HCT116 (cell line): Measurements from ENCODE around the gene RAPGEF2. TPM values are rescaled to one million over a fixed set of nuclear protein-coding genes. Genes with fewer than 3 reads are reported as not detected.

Experiments
- ATAC-seq: fragments of 200-7000 bp; cut with Tn5 transposase; 2 replicates; pipeline ENCODE4 v1.9.1; 2020; ENCODE audit warnings: mild to moderate bottlenecking, moderate library complexity
- BruUV-seq: library from RNA; stranded (reverse); fragments of 400-500 nt; replicated peaks from 2 replicates; lab custom pipeline; 2021; lab: Mats Ljungman, UMichigan
- CTCF ChIA-PET: fragments of 300-600 bp; sonication (Branson Sonifier 250); formaldehyde crosslinking; loops from one replicate; lab custom pipeline; 2021; ENCODE audit warnings: antibody characterized with exemption; lab: Charles Lee
- POLR2A ChIA-PET: fragments of 300-600, 350-600 bp; sonication (Branson Sonifier 250); formaldehyde crosslinking; loops from one replicate; lab custom pipeline; 2021; ENCODE audit warnings: antibody characterized with exemption; lab: Charles Lee
- RAD21 ChIA-PET, 2 experiments: fragments of 300-600 bp; sonication (Branson Sonifier 250); formaldehyde crosslinking; loops; one replicate each; lab custom pipeline; 2023; ENCODE audit warnings: low total read pairs in 2 of 2; ENCODE audit not compliant: uncharacterized antibody in 2 of 2, unreplicated experiment in 2 of 2, low non-redundant PET in 1 of 2; lab: Charles Lee
- DNase-seq: peaks from one replicate; pipeline ENCODE4 v3.0.0-alpha.2; 2010; ENCODE audit warnings: low read depth, low spot score
- H2AFZ ChIP-seq: fragments of 200-600 bp; shearing (Covaris generic), sonication (generic); 2 replicates; pipeline ENCODE4 v1.6.1; 2017; ENCODE audit warnings: low read depth, mixed run types, mixed read lengths, antibody characterized with exemption, low read length; ENCODE audit not compliant: poor library complexity, severe bottlenecking
- H3K27ac ChIP-seq: 2 replicates; pipeline ENCODE4 v1.5.1; 2012; ENCODE audit warnings: low read depth, low read length
- H3K27me3 ChIP-seq: fragments of 200-600 bp; sonication (generic); 2 replicates; pipeline ENCODE4 v1.6.1; 2016; ENCODE audit warnings: mixed run types, low read length, mixed read lengths; ENCODE audit not compliant: insufficient read depth
- H3K36me3 ChIP-seq, 2 experiments: fragments of 200-500 bp in 1 of 2; fragments of 200-600 bp in 1 of 2; sonication (Bioruptor generic) in 1 of 2; sonication (generic) in 1 of 2; 2 replicates each; pipeline versions ENCODE4 v1.5.1 to v1.6.1; 2014 to 2016; ENCODE audit warnings: low read length in 2 of 2, inconsistent platforms in 1 of 2, mixed read lengths in 1 of 2, mixed run types in 1 of 2; ENCODE audit not compliant: insufficient read depth in 2 of 2, control insufficient read depth in 1 of 2
- H3K4me1 ChIP-seq, 2 experiments: fragments of 200-600 bp in 1 of 2; sonication (generic) in 1 of 2; 2 replicates each; pipeline versions ENCODE4 v1.5.1 to v1.6.1; 2012 to 2017; ENCODE audit warnings: low read length in 2 of 2, inconsistent platforms in 1 of 2, mild to moderate bottlenecking in 1 of 2, mixed read lengths in 1 of 2, mixed run types in 1 of 2, moderate library complexity in 1 of 2; ENCODE audit not compliant: insufficient read depth in 2 of 2, control insufficient read depth in 1 of 2
- H3K4me2 ChIP-seq: fragments of 200-600 bp; sonication (generic); 2 replicates; pipeline ENCODE4 v1.6.1; 2017; ENCODE audit warnings: mixed run types, low read length, mixed read lengths
- H3K4me3 ChIP-seq, 2 experiments: fragments of 200-600 bp in 1 of 2; sonication (generic) in 1 of 2; replicated peaks in 1 of 2; 2 replicates each; pipeline ENCODE4 v1.5.1; 2011 to 2016; ENCODE audit warnings: low read length in 2 of 2, control low read depth in 1 of 2, low read depth in 1 of 2, mild to moderate bottlenecking in 1 of 2, mixed read lengths in 1 of 2, mixed run types in 1 of 2
- H3K79me2 ChIP-seq: fragments of 200-600 bp; sonication (generic); 2 replicates; pipeline ENCODE4 v1.6.1; 2017; ENCODE audit warnings: mild to moderate bottlenecking, mixed run types, low read length, moderate library complexity, mixed read lengths; ENCODE audit not compliant: insufficient read depth
- H3K9ac ChIP-seq: fragments of 200-600 bp; sonication (generic); 2 replicates; pipeline ENCODE4 v1.6.1; 2016; ENCODE audit warnings: low read length, mixed read lengths
- H3K9me2 ChIP-seq: fragments of 200-600 bp; sonication (generic), shearing (Covaris generic); 2 replicates; pipeline ENCODE4 v1.6.1; 2017; ENCODE audit warnings: mixed run types, mild to moderate bottlenecking, moderate library complexity; ENCODE audit not compliant: insufficient read depth
- H3K9me3 ChIP-seq, 2 experiments: fragments of 200-500 bp in 1 of 2; fragments of 200-600 bp in 1 of 2; sonication (Bioruptor generic) in 1 of 2; sonication (generic) in 1 of 2; 2 replicates each; pipeline ENCODE4 v1.6.1; 2014 to 2017; ENCODE audit warnings: low read length in 2 of 2, mixed read lengths in 2 of 2, inconsistent platforms in 1 of 2, low read depth in 1 of 2, mild to moderate bottlenecking in 1 of 2, mixed run types in 1 of 2, moderate library complexity in 1 of 2; ENCODE audit not compliant: control insufficient read depth in 1 of 2, insufficient read depth in 1 of 2
- H4K20me1 ChIP-seq: fragments of 200-600 bp; sonication (generic), shearing (Covaris generic); 2 replicates; pipeline ENCODE4 v1.6.1; 2017; ENCODE audit warnings: mixed run types, mild to moderate bottlenecking, moderate library complexity; ENCODE audit not compliant: insufficient read depth
- CBX3 ChIP-seq: IDR thresholded peaks from 2 replicates; pipeline ENCODE4 v1.6.1; 2012; ENCODE audit warnings: low read depth
- CTCF ChIP-seq, 3 experiments: fragments of 200-600 bp in 1 of 3; sonication (generic) in 1 of 3; IDR thresholded peaks in 2 of 3; conservative IDR thresholded peaks in 1 of 3; 2 replicates each; pipeline ENCODE4 v1.5.1; 2012 to 2017; ENCODE audit warnings: low read depth in 2 of 3, low read length in 2 of 3, antibody characterized with exemption in 1 of 3, borderline replicate concordance in 1 of 3, control low read depth in 1 of 3, mild to moderate bottlenecking in 1 of 3, mixed read lengths in 1 of 3, mixed run types in 1 of 3, moderate library complexity in 1 of 3; ENCODE audit not compliant: insufficient read depth in 1 of 3
- EGR1 ChIP-seq: IDR thresholded peaks from 2 replicates; pipeline ENCODE4 v1.6.1; 2012; ENCODE audit warnings: low read depth
- ELF1 ChIP-seq: IDR thresholded peaks from 2 replicates; pipeline ENCODE4 v1.6.1; 2012; ENCODE audit warnings: low read depth, borderline replicate concordance
- POLR2A ChIP-seq: IDR thresholded peaks from 2 replicates; pipeline ENCODE4 v1.7.0; 2011; ENCODE audit warnings: borderline replicate concordance; ENCODE audit not compliant: insufficient read depth, insufficient read length; ENCODE audit errors: extremely low read depth
- REST ChIP-seq: IDR thresholded peaks from 2 replicates; pipeline ENCODE4 v1.6.1; 2012; ENCODE audit warnings: low read depth
- SIN3A ChIP-seq: IDR thresholded peaks from 2 replicates; pipeline ENCODE4 v1.6.1; 2012; ENCODE audit warnings: low read depth
- SP1 ChIP-seq: IDR thresholded peaks from 2 replicates; pipeline ENCODE4 v1.6.1; 2012; ENCODE audit warnings: low read depth
- SRF ChIP-seq: IDR thresholded peaks from 2 replicates; pipeline ENCODE4 v1.6.1; 2012; ENCODE audit warnings: low read depth
- YY1 ChIP-seq: IDR thresholded peaks from 2 replicates; pipeline ENCODE4 v1.6.1; 2011; ENCODE audit warnings: low read length, low read depth, moderate library complexity, mild to moderate bottlenecking; ENCODE audit not compliant: insufficient replicate concordance; ENCODE audit errors: extremely low read depth
- ZFX ChIP-seq: fragments of 450-650 bp; IDR thresholded peaks from 2 replicates; pipeline ENCODE4 v1.6.1; 2017
- intact Hi-C: fragments of 100-400 bp; cut with micrococcal nuclease; formaldehyde crosslinking; loops from 2 replicates; pipeline ENCODE4 v1.10.0; 2022
- total RNA-seq: library from RNA; stranded (reverse); gene quantifications from one replicate; pipeline ENCODE4 v1.2.1, GENCODE V29; 2021; ENCODE audit not compliant: unreplicated experiment

Gene RAPGEF2
- total RNA-seq, 1 experiment from 2014 or later = 21.2 TPM

- no peaks in the 10 kb centered on the region for H3K27me3 ChIP-seq
- DNase-seq = no peak
- POLR2A ChIA-PET = no interaction called here
Measured at GRCh38 chr4:159386620-159387019, 283.7 kb downstream of the RAPGEF2 start.

GRCh38 chr4:159389756-159390155 is 286.9 kb downstream of the RAPGEF2 start:
- Histone ChIP-seq H3K36me3 (no peaks in the 10 kb centered on the region), H3K4me3 (no peak overlapping the region), H3K79me2 (no peaks in the 10 kb centered on the region), H3K9me2 (no peaks in the 10 kb centered on the region), H3K4me1 (peaks cover 0 to 14% of the 10 kb centered on the region in 2 experiments; a peak in 2 of 4 replicates), H3K4me2 (no peak overlapping the region), H3K9me3 (no peaks in the 10 kb centered on the region), H2AFZ (no peak overlapping the region), H3K27ac (no peak overlapping the region), H3K27me3 (no peaks in the 10 kb centered on the region), H4K20me1 (no peaks in the 10 kb centered on the region), H3K9ac (no peak overlapping the region)
- CTCF ChIA-PET = no interaction called here
- no peak for ATAC-seq
- TF ChIP-seq POLR2A (no peak), EGR1 (no peak), YY1 (no peak), SRF (no peak), ELF1 (no peak), SP1 (no peak), REST (no peak), SIN3A (no peak), CTCF (IDR thresholded peaks at IDR 0.05 in 2 of 3, conservative IDR thresholded peaks at IDR 0.05 in 1 of 3; ENCODE audit: borderline replicate concordance in 1 of 3, insufficient read depth in 1 of 3, low read depth in 2 of 3, low read length in 2 of 3) (no peak)
- intact Hi-C loops = no loop called here
- BruUV-seq = no TSS peak
- POLR2A ChIA-PET = no interaction called here
- DNase-seq = no peak
- RAD21 ChIA-PET = no interaction called here

More at GRCh38 chr4:159386620-159387019, 283.7 kb downstream of the RAPGEF2 start:
- Histone ChIP-seq H3K79me2 (no peaks in the 10 kb centered on the region), H3K36me3 (no peaks in the 10 kb centered on the region), H3K4me2 (no peak overlapping the region), H3K4me1 (peaks cover 0 to 14% of the 10 kb centered on the region in 2 experiments; a peak in 2 of 4 replicates), H2AFZ (no peak overlapping the region), H3K9me2 (no peaks in the 10 kb centered on the region), H3K27ac (no peak overlapping the region), H4K20me1 (no peaks in the 10 kb centered on the region), H3K9ac (no peak overlapping the region), H3K4me3 (no peak overlapping the region), H3K9me3 (no peaks in the 10 kb centered on the region)
- ATAC-seq = no peak
- no TSS peak for BruUV-seq
- CTCF ChIA-PET = no interaction called here
- TF ChIP-seq ZFX (no peak), EGR1 (no peak), CBX3 (0 out of 2 replicates have a peak, but pooled peaks have one; percentile 24)
- intact Hi-C loops = no loop called here
- RAD21 ChIA-PET = no interaction called here
